ENCODE measurements around the gene CAPN9. TPM values are rescaled to one million over a fixed set of nuclear protein-coding genes. Genes with fewer than 3 reads are reported as not detected.

Gene CAPN9
- total RNA-seq, 2 donors from 2014 or later: not detected

DNA sequence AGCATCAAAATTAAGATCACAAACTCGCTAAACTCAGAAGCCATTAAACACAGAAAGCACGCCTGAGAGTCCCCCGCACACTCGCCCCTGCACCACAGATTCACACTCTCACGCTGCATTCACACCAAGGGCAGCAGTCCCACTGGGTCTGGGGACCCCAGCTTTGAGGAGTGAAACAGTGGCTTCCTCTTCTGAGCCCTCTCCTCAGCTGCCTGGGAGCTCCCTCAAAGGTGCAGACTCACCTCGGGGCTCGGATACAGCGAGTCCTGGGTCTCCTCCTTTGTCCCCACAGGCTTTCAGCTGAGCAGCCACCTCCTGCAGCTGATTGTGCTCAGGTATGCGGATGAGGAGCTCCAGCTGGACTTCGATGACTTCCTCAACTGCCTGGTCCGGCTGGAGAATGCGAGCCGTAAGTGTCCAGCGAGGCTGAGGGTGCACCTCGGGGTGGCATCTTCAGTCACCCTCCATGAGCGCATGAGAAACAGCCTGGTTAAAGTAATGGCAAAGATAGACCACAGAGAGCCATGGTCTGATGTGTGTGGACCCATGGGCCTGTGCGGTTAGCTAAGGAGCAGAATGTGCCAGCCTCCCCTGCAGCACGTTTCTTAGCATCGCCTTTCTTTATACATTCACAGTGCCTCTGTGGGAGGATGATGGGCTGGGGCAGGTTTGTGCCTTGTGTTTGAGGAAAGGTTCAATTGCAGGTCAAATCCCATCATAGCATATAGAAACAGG is 47.9 kb downstream of the CAPN9 start:
- no peak overlapping the region for H3K27ac Mint-ChIP-seq
- peaks cover 62% of the 10 kb centered on the region for H3K27me3 Mint-ChIP-seq
- H3K36me3 Mint-ChIP-seq (ENCODE audit: low read depth): no peaks in the 10 kb centered on the region
- ATAC-seq (no peak), DNase-seq (no peak)
- peaks cover 7% of the 10 kb centered on the region for H3K4me1 Mint-ChIP-seq
- H3K4me3 Mint-ChIP-seq: no peak overlapping the region
- no peaks in the 10 kb centered on the region for H3K9me3 ChIP-seq (ENCODE audit: control insufficient read depth, low read length, poor library complexity, severe bottlenecking)

DNA sequence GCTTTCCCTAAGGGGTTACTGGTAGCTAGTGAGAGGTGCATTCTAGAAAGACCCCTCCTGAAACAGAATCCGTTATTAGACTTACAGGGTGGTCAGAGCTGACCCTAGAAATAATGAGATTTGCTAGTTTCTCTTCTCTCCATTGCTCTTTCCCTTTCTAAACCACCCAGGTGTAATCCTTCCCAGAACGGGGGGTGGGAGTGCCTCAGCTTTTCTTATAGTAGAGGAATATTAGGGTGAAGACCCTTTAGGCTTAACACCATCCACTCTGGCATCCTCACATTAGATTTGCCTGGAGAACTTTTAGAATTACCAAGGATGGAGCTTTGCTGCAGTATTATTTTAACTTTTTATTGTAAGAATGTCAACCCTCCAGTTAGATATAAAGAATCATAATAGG is 49.4 kb downstream of the CAPN9 start:
- Mint-ChIP-seq H3K27ac (no peak overlapping the region), H3K4me3 (no peak overlapping the region), H3K4me1 (peaks cover 6% of the 10 kb centered on the region), H3K27me3 (peaks cover 67% of the 10 kb centered on the region), H3K36me3 (ENCODE audit: low read depth) (peaks cover under 1% of the 10 kb centered on the region)
- no peak for ATAC-seq
- no peak for DNase-seq
- H3K9me3 ChIP-seq (ENCODE audit: control insufficient read depth, low read length, poor library complexity, severe bottlenecking): no peaks in the 10 kb centered on the region

DNA sequence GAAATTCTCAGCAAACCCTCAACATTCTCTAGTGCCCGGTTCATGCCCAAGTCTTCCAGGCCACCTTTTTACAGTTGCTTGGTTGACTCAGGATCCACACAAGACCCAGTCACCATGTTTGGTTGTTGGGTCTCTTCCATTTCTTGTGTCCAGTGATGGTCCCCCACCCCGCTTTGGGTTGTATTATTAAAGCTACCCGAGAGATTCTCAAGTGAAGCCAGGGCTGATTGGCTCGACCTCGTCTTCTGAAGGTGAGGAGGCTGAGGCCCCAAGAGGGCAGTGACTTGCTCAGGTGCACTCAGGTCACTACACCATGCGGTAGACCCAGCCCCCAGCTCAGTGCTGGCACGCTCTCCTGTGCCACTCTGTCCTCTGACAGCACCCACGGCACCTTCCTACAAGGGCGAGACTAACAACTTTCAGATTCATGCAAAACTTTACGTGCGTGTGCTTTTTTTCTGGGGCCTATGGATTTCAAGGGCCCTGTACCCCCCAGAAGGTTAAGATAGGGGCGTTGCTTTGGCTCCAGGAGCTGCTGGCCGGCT is 50.3 kb downstream of the CAPN9 start:
- no peak for DNase-seq

DNA sequence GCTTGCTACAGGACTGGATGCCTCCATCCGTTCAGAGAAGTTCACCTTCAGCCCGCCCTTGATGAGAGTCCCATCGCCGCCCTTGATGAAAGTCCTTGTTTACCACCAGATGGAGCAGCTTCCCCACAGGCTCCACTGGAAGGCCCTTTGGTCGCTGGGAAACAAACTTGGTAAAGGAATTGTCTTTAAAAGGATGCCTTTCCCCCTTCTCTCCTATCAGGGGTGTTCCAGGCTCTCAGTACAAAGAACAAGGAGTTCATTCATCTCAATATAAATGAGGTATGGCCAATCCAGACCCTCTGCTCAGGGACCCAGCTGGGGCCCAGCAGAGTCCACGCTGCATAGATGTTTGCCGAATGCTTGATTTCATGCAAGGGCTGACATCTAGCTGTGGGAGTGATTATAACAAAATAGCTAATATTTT is 50.8 kb downstream of the CAPN9 start:
- Mint-ChIP-seq H3K4me3 (no peak overlapping the region), H3K4me1 (peaks cover 6% of the 10 kb centered on the region), H3K36me3 (ENCODE audit: low read depth) (peaks cover 2% of the 10 kb centered on the region), H3K27ac (no peak overlapping the region), H3K27me3 (peaks cover 62% of the 10 kb centered on the region)
- DNase-seq: no peak
- no peak for ATAC-seq
- H3K9me3 ChIP-seq (ENCODE audit: control insufficient read depth, low read length, poor library complexity, severe bottlenecking): no peaks in the 10 kb centered on the region

More for the DNA sequence above, 50.3 kb downstream of the CAPN9 start:
- no peaks in the 10 kb centered on the region for H3K9me3 ChIP-seq (ENCODE audit: control insufficient read depth, low read length, poor library complexity, severe bottlenecking)
- ATAC-seq: no peak
- H3K4me3 Mint-ChIP-seq: no peak overlapping the region
- peaks cover 66% of the 10 kb centered on the region for H3K27me3 Mint-ChIP-seq
- no peak overlapping the region for H3K27ac Mint-ChIP-seq
- peaks cover 6% of the 10 kb centered on the region for H3K4me1 Mint-ChIP-seq
- peaks cover 2% of the 10 kb centered on the region for H3K36me3 Mint-ChIP-seq (ENCODE audit: low read depth)

DNA sequence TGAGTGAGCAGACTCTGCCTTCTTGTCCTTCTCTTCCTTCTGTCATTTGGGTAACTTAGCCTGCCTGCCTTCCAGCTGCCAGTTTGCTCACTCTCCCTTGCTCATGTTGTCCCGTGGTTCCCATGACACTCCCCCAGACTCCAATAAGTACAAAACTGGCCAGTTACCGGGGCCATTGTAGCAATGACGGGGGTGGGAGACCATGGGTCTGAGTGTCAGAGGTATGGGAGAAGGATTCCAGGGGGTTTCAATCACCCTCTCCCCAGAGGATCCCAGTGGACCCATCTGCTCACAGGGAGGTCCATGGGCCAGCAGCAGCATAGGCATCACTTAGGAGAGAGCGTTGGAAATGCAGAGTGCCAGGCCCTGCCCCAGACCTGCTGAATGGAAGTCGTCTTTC is 51.3 kb downstream of the CAPN9 start:
- ATAC-seq (no peak), DNase-seq (no peak)
- Mint-ChIP-seq H3K27ac (no peak overlapping the region), H3K27me3 (peaks cover 57% of the 10 kb centered on the region), H3K4me1 (peaks cover 4% of the 10 kb centered on the region), H3K36me3 (ENCODE audit: low read depth) (peaks cover 2% of the 10 kb centered on the region), H3K4me3 (no peak overlapping the region)
- no peaks in the 10 kb centered on the region for H3K9me3 ChIP-seq (ENCODE audit: control insufficient read depth, low read length, poor library complexity, severe bottlenecking)

DNA sequence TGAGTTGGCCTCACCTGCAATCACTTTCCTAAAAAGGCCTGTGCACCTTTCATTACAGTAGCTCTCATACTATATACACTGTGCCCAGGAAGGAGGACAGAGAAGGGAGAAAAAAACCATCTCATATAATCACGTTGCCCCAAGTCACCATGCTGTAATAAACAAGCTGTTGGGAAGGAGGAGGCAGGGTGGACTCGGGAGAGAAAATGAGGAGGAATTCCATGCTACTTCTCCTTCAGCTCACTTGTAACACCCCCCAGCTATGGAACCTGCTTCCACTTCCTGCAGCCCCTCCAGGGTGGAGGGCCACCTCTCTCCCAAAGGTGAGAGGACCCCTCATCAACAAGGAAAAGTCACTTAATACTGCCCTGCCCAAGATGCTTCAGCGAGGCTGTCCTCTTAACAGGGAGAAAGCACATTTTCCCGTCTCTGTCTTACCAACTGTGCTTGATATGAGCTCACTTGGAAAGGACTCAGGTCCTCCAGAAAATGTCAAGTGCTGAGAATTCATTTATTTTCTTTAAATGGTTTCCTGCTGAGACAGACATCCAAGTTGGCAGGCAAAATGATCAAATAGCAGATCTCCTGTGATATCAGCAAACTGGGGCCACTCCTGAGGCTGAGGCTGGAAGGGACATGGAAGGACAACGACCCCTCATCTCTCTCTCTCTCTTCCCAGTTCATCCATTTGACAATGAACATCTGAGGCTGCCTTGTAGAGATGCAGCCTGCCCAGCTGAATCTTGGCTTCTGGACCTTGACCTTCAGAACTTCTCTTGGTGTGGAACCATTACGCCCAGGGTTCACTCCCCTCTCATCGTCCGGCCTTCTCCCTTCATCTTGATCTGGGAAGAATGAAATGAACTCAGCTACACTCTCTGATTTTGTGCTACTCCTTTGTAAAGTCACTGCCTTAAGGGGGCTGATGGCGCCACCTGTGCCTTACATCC is 54.0 kb downstream of the CAPN9 start:
- Mint-ChIP-seq H3K4me3 (no peak overlapping the region), H3K27ac (no peak overlapping the region), H3K36me3 (ENCODE audit: low read depth) (peaks cover 2% of the 10 kb centered on the region), H3K4me1 (peaks cover 4% of the 10 kb centered on the region), H3K27me3 (peaks cover 45% of the 10 kb centered on the region)
- no peaks in the 10 kb centered on the region for H3K9me3 ChIP-seq (ENCODE audit: control insufficient read depth, low read length, poor library complexity, severe bottlenecking)
- DNase-seq (no peak), ATAC-seq (no peak)

DNA sequence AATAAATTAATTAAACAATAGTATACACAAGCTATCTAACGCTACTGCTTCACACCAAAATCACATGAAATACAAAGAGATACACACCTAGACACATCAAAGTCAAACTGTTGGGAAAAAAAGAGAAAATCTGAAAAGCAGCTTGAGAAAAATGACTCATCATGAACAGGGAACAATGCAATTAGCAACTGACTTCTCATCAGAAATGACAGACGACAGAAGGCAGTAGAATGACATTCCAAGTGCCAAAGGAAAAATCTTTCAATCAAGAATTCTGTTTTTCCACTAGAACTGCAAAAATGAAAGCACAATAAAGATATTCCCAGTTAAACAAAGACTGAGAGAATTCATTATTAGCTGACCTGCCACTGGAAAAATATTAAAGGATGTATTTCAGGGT is 57.2 kb downstream of the CAPN9 start:
- H3K27ac Mint-ChIP-seq: no peak overlapping the region
- H3K27me3 Mint-ChIP-seq: peaks cover 32% of the 10 kb centered on the region
- no peak overlapping the region for H3K4me3 Mint-ChIP-seq
- DNase-seq (no peak), ATAC-seq (no peak)
- H3K9me3 ChIP-seq (ENCODE audit: control insufficient read depth, low read length, poor library complexity, severe bottlenecking): no peaks in the 10 kb centered on the region
- peaks cover 2% of the 10 kb centered on the region for H3K4me1 Mint-ChIP-seq
- H3K36me3 Mint-ChIP-seq (ENCODE audit: low read depth): peaks cover 2% of the 10 kb centered on the region

- Mint-ChIP-seq H3K27me3 (peaks cover 16% of the 10 kb centered on the region), H3K36me3 (ENCODE audit: low read depth) (peaks cover 2% of the 10 kb centered on the region), H3K4me1 (no peaks in the 10 kb centered on the region), H3K27ac (no peak overlapping the region), H3K4me3 (no peak overlapping the region)
- ATAC-seq: no peak
- DNase-seq: no peak
- no peaks in the 10 kb centered on the region for H3K9me3 ChIP-seq (ENCODE audit: control insufficient read depth, low read length, poor library complexity, severe bottlenecking)
Measured at GRCh38 chr1:230806552-230806951, 59.4 kb downstream of the CAPN9 start.

DNA sequence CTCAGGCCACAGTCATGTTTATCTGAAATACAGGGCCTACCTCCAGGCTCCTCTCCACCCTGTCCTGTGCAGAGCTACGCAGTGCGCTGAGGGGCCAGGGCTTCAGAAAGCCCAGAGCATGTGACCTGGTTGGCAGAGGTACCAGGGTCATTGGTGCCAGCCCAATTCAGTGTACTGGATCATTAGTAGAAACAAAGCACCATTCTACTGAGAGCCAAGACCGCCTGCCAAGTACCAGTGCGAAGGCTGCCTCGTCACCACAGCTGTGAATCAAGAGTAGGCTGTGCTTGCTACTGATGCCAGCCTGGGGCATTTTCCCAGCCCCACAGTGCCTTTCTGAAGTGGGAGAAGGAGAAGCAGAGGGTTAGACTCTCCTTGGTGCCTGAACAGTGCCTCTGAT is 59.8 kb downstream of the CAPN9 start:
- Mint-ChIP-seq H3K27me3 (peaks cover 11% of the 10 kb centered on the region), H3K27ac (no peak overlapping the region), H3K36me3 (ENCODE audit: low read depth) (no peaks in the 10 kb centered on the region), H3K4me1 (no peaks in the 10 kb centered on the region), H3K4me3 (no peak overlapping the region)
- DNase-seq (no peak), ATAC-seq (no peak)
- no peaks in the 10 kb centered on the region for H3K9me3 ChIP-seq (ENCODE audit: control insufficient read depth, low read length, poor library complexity, severe bottlenecking)

DNA sequence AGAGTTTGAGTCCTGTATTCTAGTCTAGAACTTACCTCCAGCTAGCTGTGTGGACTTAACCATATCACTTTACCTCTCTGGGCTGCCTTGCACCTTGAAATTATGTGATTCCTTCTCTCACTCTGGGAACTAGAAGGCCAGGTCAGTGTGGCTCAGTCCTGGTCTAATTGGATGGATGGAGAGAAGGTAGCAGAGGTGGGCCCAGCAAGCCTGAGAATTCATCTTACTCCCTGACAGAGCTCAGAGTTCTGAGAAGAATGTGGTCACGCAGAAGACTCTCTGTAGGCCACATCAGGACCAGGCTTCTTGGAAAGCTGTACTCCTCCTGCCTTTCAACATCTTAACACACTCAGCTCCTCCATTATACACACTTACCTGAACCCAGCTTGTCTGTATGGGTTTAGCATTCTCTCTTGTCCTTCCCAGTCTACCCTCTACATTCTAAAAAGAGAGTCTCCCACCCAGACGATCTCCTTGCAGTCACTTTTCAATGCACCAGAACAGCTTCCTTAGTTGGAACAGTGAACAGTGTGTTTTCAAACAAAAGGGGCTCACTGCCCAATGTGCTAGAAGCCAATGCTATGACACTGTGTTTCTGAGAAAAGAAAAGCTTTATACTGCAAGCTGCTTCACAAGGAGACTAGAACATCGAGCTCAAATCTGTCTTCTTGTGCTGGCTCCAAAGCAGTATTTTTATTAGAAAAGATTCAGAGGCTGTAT is 60.5 kb downstream of the CAPN9 start:
- Mint-ChIP-seq H3K4me1 (no peaks in the 10 kb centered on the region), H3K36me3 (ENCODE audit: low read depth) (no peaks in the 10 kb centered on the region), H3K4me3 (no peak overlapping the region), H3K27me3 (peaks cover 8% of the 10 kb centered on the region), H3K27ac (no peak overlapping the region)
- DNase-seq (no peak), ATAC-seq (no peak)
- no peaks in the 10 kb centered on the region for H3K9me3 ChIP-seq (ENCODE audit: control insufficient read depth, low read length, poor library complexity, severe bottlenecking)

GRCh38 chr1:230808281-230808872 is 61.2 kb downstream of the CAPN9 start:
- Mint-ChIP-seq H3K36me3 (ENCODE audit: low read depth) (no peaks in the 10 kb centered on the region), H3K27ac (no peak overlapping the region), H3K4me1 (no peaks in the 10 kb centered on the region), H3K27me3 (peaks cover 8% of the 10 kb centered on the region), H3K4me3 (no peak overlapping the region)
- DNase-seq (no peak), ATAC-seq (no peak)
- H3K9me3 ChIP-seq (ENCODE audit: control insufficient read depth, low read length, poor library complexity, severe bottlenecking): no peaks in the 10 kb centered on the region

DNA sequence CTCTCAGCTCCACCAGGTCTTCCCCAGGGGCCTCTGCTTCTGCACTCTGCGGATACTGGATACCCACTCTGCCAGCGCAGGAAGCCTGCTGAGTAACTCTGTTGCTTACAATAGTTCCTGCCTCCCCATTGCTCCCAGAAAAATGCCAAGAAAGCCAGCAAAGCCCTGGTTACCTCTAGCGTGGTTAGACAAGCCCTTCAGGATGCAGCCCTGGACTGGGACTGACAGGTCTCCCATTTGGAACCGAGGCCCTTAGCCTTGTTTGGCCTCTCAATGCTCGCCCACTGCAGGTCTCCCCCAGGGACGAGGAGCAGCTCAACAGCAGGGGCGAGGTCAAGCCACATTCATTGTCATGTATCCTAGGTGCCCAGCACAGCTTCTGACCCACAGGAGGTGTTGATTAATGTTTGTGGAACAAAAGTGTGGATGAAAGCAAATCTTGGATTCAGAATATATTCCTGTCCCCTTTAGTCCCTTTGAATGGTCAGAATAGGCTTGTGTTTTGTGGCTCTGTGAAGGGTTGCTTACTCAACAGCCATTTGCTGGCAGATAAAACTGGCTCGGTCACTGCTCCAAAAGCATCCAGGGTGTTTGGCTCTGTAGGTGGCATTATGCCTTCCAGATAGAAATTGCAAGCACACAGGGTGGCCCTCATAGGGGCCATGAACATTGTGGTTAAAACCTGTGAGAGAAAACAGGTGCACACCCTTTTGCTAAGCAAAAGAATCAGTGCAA is 62.2 kb downstream of the CAPN9 start:
- H3K4me1 Mint-ChIP-seq: no peaks in the 10 kb centered on the region
- H3K36me3 Mint-ChIP-seq (ENCODE audit: low read depth): no peaks in the 10 kb centered on the region

More for the DNA sequence above, 62.2 kb downstream of the CAPN9 start:
- DNase-seq: no peak
- Mint-ChIP-seq H3K27me3 (peaks cover 8% of the 10 kb centered on the region), H3K4me3 (no peak overlapping the region), H3K27ac (no peak overlapping the region)
- no peaks in the 10 kb centered on the region for H3K9me3 ChIP-seq (ENCODE audit: control insufficient read depth, low read length, poor library complexity, severe bottlenecking)
- no peak for ATAC-seq

Measured in T-helper 17 cell (primary cell).